ENCODE results near the gene SPOCK1.

SPOCK1 gene

DNA sequence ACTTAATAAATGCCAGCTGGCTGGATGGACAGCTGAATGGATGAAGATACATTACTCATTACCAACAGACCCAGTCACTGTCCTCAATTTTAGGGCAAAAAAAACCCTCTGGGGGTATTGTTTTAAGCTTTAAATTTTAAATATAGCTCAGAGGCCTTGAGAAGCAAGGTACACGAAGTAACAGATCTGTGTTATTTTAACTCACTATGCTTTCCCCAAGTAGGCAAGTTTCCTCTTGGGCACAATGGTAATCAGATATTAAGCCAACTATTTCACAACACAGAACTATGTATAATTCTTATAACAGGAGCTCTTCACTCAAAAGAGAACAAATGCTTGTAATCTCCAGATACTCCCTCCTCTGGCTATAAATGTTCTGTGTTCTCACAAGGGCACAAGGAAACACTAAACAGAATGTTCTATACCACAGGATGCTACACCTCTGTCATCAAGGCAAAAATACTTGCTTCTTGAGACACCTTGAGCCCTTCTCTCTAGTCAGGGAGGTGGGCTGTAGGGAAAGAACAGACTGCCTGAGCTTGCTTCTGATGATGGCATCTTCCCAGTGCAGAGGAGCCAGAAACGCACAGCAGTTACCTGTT lies 443.8 kb downstream of the SPOCK1 start:
- Mint-ChIP-seq H3K36me3 (ENCODE audit: low read depth) (no peaks in the 10 kb centered on the region), H3K9me3 (no peaks in the 10 kb centered on the region), H3K27me3 (no peaks in the 10 kb centered on the region), H3K4me3 (no peak overlapping the region), H3K27ac (no peak overlapping the region), H3K4me1 (ENCODE audit: low read depth) (no peaks in the 10 kb centered on the region)
- intact Hi-C loops (cut with micrococcal nuclease) = no loop called here

DNA sequence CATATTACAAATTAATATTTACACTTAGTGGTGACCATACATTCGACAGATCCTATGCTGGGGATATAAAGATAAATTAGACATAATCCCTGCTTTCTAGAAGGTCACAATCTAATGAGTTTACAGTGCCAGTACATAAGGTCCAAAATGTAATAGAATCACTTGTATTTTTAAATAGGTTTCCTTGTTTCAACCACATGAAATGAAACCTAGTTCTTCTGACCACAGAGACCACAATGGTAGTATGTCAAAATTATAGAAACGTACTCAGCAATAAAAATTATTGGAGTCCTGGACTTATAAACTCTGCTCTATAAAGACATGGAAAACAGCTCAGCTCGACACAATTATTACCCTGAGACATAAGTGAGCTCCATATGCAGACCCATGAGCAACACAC lies 444.3 kb downstream of the SPOCK1 start:
- Mint-ChIP-seq H3K4me3 (no peak overlapping the region), H3K27me3 (no peaks in the 10 kb centered on the region), H3K27ac (no peak overlapping the region), H3K9me3 (no peaks in the 10 kb centered on the region), H3K36me3 (ENCODE audit: low read depth) (no peaks in the 10 kb centered on the region), H3K4me1 (ENCODE audit: low read depth) (no peaks in the 10 kb centered on the region)
- intact Hi-C loops (cut with micrococcal nuclease) = no loop called here

- no peaks in the 10 kb centered on the region for H3K4me1 Mint-ChIP-seq (ENCODE audit: low read depth)
- no peaks in the 10 kb centered on the region for H3K36me3 Mint-ChIP-seq (ENCODE audit: low read depth)
- H3K27ac Mint-ChIP-seq = no peak overlapping the region
- no peaks in the 10 kb centered on the region for H3K27me3 Mint-ChIP-seq
- no peak overlapping the region for H3K4me3 Mint-ChIP-seq
- no peaks in the 10 kb centered on the region for H3K9me3 Mint-ChIP-seq
- intact Hi-C loops (cut with micrococcal nuclease) = no loop called here
These were observed 444.8 kb downstream of the SPOCK1 start for GRCh38 chr5:137054335-137054734.

DNA sequence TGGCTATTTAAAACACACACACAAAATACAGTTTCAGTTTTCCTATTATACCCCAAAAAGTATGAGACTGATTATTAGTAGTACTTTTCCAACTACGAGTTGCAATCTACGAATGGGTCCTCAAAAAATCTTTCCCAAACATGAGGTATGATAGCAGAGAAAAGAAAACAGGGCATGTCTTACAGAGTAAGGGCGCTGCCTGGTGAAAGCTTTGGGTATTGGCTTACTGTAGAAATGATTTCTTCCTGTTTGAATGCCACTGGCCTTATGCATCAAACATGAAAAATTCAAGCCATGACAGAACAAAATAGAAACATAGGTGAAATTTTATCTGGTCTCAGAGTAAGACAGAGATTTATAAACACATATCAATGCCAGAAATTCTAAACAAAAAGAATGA lies 448.0 kb downstream of the SPOCK1 start:
- Mint-ChIP-seq H3K36me3 (ENCODE audit: low read depth) (no peaks in the 10 kb centered on the region), H3K27me3 (no peaks in the 10 kb centered on the region), H3K27ac (no peak overlapping the region), H3K9me3 (no peaks in the 10 kb centered on the region), H3K4me3 (no peak overlapping the region), H3K4me1 (ENCODE audit: low read depth) (no peaks in the 10 kb centered on the region)
- intact Hi-C loops (cut with micrococcal nuclease) = no loop called here

DNA sequence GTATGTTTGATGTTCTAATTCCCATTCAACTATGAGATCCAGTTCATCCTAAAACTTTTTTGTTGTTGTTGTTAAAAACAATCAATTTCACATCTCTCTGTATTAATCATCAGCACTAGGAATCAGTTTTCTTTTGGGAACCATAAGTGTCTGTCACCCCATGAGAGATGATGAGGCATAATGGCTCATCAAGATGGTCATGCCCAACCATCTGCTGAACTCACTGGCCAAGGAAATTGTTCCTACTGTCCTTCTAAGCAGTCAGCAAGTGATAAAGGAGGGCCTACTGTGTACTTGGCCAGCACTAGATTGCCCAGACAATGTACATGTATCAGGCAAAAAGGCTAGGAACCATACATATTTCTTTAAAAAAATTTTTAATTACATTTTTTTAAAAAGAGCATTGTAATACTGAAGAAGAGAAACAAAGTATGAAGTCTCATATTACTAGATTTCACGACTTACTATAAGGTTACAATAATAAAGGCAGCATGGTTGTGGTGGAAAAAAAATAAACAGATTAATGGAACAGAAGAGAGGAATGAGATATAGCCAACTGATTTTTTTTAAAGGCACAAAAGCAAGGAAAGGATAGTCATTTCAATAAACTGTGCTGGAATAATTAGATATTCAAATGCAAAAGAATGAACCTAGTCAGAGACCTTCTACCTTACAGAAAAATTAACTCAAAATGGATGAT lies 458.3 kb downstream of the SPOCK1 start:
- no peak overlapping the region for H3K27ac Mint-ChIP-seq
- H3K27me3 Mint-ChIP-seq = no peaks in the 10 kb centered on the region
- H3K4me1 Mint-ChIP-seq (ENCODE audit: low read depth) = no peaks in the 10 kb centered on the region
- peaks cover 25% of the 10 kb centered on the region for H3K9me3 Mint-ChIP-seq
- H3K4me3 Mint-ChIP-seq = no peak overlapping the region
- H3K36me3 Mint-ChIP-seq (ENCODE audit: low read depth) = no peaks in the 10 kb centered on the region
- intact Hi-C loops (cut with micrococcal nuclease) = no loop called here

DNA sequence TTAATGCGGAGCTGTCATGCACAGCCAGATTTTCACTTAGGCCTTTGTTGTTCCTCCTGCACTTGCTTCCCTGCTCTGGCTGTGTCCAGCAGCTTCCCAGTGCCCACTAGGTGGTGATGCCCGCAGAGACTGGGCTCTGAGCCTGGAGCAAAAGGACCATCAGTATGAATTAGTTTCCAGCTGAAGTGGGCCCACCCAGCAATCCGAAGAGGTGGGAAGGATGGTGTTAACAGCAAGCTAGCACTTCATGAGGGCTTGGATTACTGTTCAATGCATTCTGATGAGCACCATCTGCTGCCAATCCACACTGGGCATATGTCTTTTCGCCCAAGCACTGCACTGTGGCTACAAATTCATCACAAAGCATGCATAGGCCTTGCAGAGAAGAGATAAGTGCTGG lies 459.1 kb downstream of the SPOCK1 start:
- Mint-ChIP-seq H3K9me3 (peaks cover 25% of the 10 kb centered on the region), H3K36me3 (ENCODE audit: low read depth) (no peaks in the 10 kb centered on the region), H3K27me3 (no peaks in the 10 kb centered on the region), H3K4me1 (ENCODE audit: low read depth) (no peaks in the 10 kb centered on the region), H3K27ac (no peak overlapping the region), H3K4me3 (no peak overlapping the region)
- intact Hi-C loops (cut with micrococcal nuclease) = no loop called here

GRCh38 chr5:137037848-137038247 lies 461.3 kb downstream of the SPOCK1 start:
- intact Hi-C loops (cut with micrococcal nuclease) = no loop called here
- Mint-ChIP-seq H3K36me3 (ENCODE audit: low read depth) (no peaks in the 10 kb centered on the region), H3K9me3 (peaks cover 18% of the 10 kb centered on the region), H3K4me1 (ENCODE audit: low read depth) (no peaks in the 10 kb centered on the region), H3K27ac (no peak overlapping the region), H3K4me3 (no peak overlapping the region), H3K27me3 (no peaks in the 10 kb centered on the region)

DNA sequence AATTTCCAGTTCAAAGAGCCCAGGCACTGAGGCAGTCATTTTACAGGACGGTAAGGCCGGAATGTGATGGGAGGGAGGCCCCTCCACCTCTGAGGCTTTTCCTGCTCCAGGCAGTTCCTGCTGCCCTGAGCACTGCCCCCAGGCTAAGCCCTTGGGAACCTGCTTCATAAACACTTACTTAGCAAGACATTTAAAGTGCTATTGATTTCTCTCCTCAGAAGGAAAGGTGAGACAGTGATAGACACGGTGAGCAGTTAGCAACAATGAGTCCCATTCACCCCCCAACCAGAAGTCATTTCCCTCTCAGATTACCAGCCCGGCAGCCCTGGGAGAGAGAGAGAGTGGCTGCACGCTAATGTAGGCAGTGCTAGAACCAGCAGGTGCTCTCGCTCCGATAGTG lies 462.5 kb downstream of the SPOCK1 start:
- Mint-ChIP-seq H3K27me3 (no peaks in the 10 kb centered on the region), H3K4me3 (no peak overlapping the region), H3K9me3 (peaks cover 8% of the 10 kb centered on the region), H3K27ac (no peak overlapping the region), H3K4me1 (ENCODE audit: low read depth) (no peaks in the 10 kb centered on the region), H3K36me3 (ENCODE audit: low read depth) (no peaks in the 10 kb centered on the region)
- intact Hi-C loops (cut with micrococcal nuclease) = no loop called here

- Mint-ChIP-seq H3K4me3 (no peak overlapping the region), H3K4me1 (ENCODE audit: low read depth) (no peaks in the 10 kb centered on the region), H3K27ac (no peak overlapping the region), H3K9me3 (no peaks in the 10 kb centered on the region), H3K36me3 (ENCODE audit: low read depth) (no peaks in the 10 kb centered on the region), H3K27me3 (no peaks in the 10 kb centered on the region)
- intact Hi-C loops (cut with micrococcal nuclease) = no loop called here
These were observed 463.6 kb downstream of the SPOCK1 start for GRCh38 chr5:137035480-137035878.

GRCh38 chr5:137034764-137035479 lies 464.2 kb downstream of the SPOCK1 start:
- no peaks in the 10 kb centered on the region for H3K27me3 Mint-ChIP-seq

DNA sequence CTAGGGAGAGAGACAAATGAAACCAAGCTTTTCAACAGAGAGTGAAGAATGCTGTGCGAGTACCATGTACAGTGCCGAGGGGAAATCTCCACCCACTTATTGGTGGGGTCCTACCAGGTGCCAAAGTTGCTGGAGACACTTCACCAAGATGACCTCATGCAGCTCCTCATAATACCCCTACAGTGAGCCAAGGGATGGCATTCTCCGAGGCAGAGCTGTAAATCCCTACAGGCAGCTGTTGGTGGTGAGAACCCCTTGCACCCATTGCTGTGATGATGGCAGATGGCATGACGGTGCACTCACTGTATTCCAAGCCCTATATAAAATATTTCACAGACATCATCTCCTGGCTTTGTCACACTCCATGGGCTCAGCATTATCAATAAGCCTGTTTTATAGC lies 464.9 kb downstream of the SPOCK1 start:
- intact Hi-C loops (cut with micrococcal nuclease) = no loop called here
- H3K9me3 Mint-ChIP-seq = no peaks in the 10 kb centered on the region
- no peaks in the 10 kb centered on the region for H3K4me1 Mint-ChIP-seq (ENCODE audit: low read depth)
- no peak overlapping the region for H3K27ac Mint-ChIP-seq
- H3K36me3 Mint-ChIP-seq (ENCODE audit: low read depth) = no peaks in the 10 kb centered on the region
- H3K27me3 Mint-ChIP-seq = no peaks in the 10 kb centered on the region
- no peak overlapping the region for H3K4me3 Mint-ChIP-seq

More at GRCh38 chr5:137034764-137035479, 464.2 kb downstream of the SPOCK1 start:
- Mint-ChIP-seq H3K27ac (no peak overlapping the region), H3K4me3 (no peak overlapping the region), H3K36me3 (ENCODE audit: low read depth) (no peaks in the 10 kb centered on the region), H3K4me1 (ENCODE audit: low read depth) (no peaks in the 10 kb centered on the region), H3K9me3 (no peaks in the 10 kb centered on the region)
- intact Hi-C loops (cut with micrococcal nuclease) = no loop called here

- Mint-ChIP-seq H3K4me1 (ENCODE audit: low read depth) (no peaks in the 10 kb centered on the region), H3K36me3 (ENCODE audit: low read depth) (no peaks in the 10 kb centered on the region)
These were observed 466.2 kb downstream of the SPOCK1 start for GRCh38 chr5:137032929-137033328.

DNA sequence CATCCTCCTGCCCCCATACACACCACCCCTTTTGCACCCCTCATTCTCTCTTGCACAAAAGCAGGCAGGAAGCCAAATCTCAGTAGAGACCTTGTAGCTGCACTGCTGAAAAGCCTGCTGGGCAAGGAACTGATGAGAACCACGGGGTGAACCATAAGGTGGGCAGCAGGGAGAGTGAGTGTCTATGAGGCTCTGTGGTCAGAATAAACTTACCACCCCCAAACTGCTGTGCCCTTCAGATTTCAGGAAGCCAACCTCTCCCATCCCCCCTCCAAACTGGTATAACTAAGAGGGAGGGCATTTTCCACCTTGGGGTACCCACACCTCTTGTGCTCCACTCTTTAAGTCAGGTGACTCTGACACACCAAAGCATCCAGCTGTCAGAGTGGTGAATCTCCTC lies 471.4 kb downstream of the SPOCK1 start:
- Mint-ChIP-seq H3K36me3 (ENCODE audit: low read depth) (no peaks in the 10 kb centered on the region), H3K4me1 (ENCODE audit: low read depth) (no peaks in the 10 kb centered on the region), H3K9me3 (no peaks in the 10 kb centered on the region), H3K27ac (no peak overlapping the region), H3K4me3 (no peak overlapping the region), H3K27me3 (no peaks in the 10 kb centered on the region)
- intact Hi-C loops (cut with micrococcal nuclease) = no loop called here

More at GRCh38 chr5:137032929-137033328, 466.2 kb downstream of the SPOCK1 start:
- no peaks in the 10 kb centered on the region for H3K27me3 Mint-ChIP-seq
- no peak overlapping the region for H3K27ac Mint-ChIP-seq
- no peak overlapping the region for H3K4me3 Mint-ChIP-seq
- no peaks in the 10 kb centered on the region for H3K9me3 Mint-ChIP-seq
- intact Hi-C loops (cut with micrococcal nuclease) = no loop called here

DNA sequence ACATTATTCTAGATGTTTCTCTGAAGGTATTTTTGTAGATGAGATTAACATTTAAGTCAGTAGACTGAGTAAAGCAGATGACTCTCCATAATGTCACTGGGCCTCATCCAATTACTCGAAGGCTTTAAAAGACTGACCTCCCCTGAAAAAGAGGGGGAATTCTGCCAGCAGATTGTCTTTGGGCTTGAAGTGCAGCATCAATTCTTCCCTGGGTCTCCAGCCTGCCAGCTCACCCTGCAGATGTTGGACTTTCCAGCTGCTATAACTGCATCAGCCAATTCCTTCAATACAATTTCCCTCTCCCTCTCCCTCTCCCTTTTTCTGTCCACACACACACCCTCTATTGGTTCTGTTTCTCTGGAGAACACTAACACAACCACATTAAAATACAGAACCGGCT lies 472.8 kb downstream of the SPOCK1 start:
- Mint-ChIP-seq H3K9me3 (no peaks in the 10 kb centered on the region), H3K27me3 (no peaks in the 10 kb centered on the region), H3K36me3 (ENCODE audit: low read depth) (no peaks in the 10 kb centered on the region), H3K4me3 (no peak overlapping the region), H3K4me1 (ENCODE audit: low read depth) (no peaks in the 10 kb centered on the region), H3K27ac (no peak overlapping the region)
- intact Hi-C loops (cut with micrococcal nuclease) = no loop called here

Data from dendritic cell treated with granulocyte-macrophage colony-stimulating factor and Interleukin-4, amounts not matched to agents 40 ng/mL and 50 ng/mL, for 4 days (primary cell).